HG02970 (cell line): Measurements from ENCODE around the gene ABR.

ENCODE experiments used
- ATAC-seq: cut with Tn5 transposase; IDR thresholded peaks from one replicate; pipeline ENCODE4 v1.9.1; 2021; ENCODE audit warnings: mild to moderate bottlenecking, moderate library complexity, moderate number of reproducible peaks; ENCODE audit not compliant: unreplicated experiment, low FRiP score

Gene ABR

GRCh38 chr17:1179818-1180742 lies at the start of gene ABR:
TSS of gene ABR (minus strand) at chr17:1179981. CDS start at chr17:1179727, 254 bp downstream.
- ATAC-seq, result no peak

- peak; percentile 52 for ATAC-seq
These were observed 49.6 kb upstream of the ABR start for GRCh38 chr17:1229349-1229899.

- peak; percentile 14 for ATAC-seq
These were observed 49.1 kb upstream of the ABR start for GRCh38 chr17:1228781-1229348.

GRCh38 chr17:1227917-1228780 lies 48.4 kb upstream of the ABR start:
- ATAC-seq, result peak; percentile 43

- ATAC-seq, result no peak
These were observed 47.6 kb upstream of the ABR start for GRCh38 chr17:1227365-1227764.

GRCh38 chr17:1226308-1226707 lies 46.5 kb upstream of the ABR start:
- ATAC-seq, result no peak

- ATAC-seq, result no peak
These were observed 44.5 kb upstream of the ABR start for GRCh38 chr17:1224330-1224729.

GRCh38 chr17:1223662-1224061 lies 43.9 kb upstream of the ABR start:
- no peak for ATAC-seq

GRCh38 chr17:1222321-1222720 lies 42.5 kb upstream of the ABR start:
- no peak for ATAC-seq

GRCh38 chr17:1221209-1221608 lies 41.4 kb upstream of the ABR start:
- ATAC-seq, result no peak

- ATAC-seq, result no peak
These were observed 40.6 kb upstream of the ABR start for GRCh38 chr17:1220346-1220745.

GRCh38 chr17:1217089-1217385 lies 37.3 kb upstream of the ABR start:
- no peak for ATAC-seq

GRCh38 chr17:1216217-1217088 lies 36.7 kb upstream of the ABR start:
- no peak for ATAC-seq

GRCh38 chr17:1212946-1213345 lies 33.2 kb upstream of the ABR start:
- ATAC-seq, result no peak

- no peak for ATAC-seq
These were observed 31.5 kb upstream of the ABR start for GRCh38 chr17:1211287-1211686.

- ATAC-seq, result no peak
These were observed 29.2 kb upstream of the ABR start for GRCh38 chr17:1208966-1209365.

- ATAC-seq, result no peak
These were observed 26.4 kb upstream of the ABR start for GRCh38 chr17:1206026-1206777.

GRCh38 chr17:1203967-1204291 lies 24.1 kb upstream of the ABR start:
- ATAC-seq, result no peak
